ENCODE measurements around the gene GRPEL2.

GRCh38 chr5:149367249-149367971 is 22.1 kb downstream of the GRPEL2 start:
- TF ChIP-seq POLR2A (IDR thresholded peaks at IDR 0.05; ENCODE audit: borderline replicate concordance, extremely low read depth, insufficient read depth, insufficient read length) = no peak
- peak; percentile 93 to 97 (median 94) for TF ChIP-seq CTCF (IDR thresholded peaks at IDR 0.05 in 2 of 3, conservative IDR thresholded peaks at IDR 0.05 in 1 of 3; ENCODE audit: borderline replicate concordance in 1 of 3, insufficient read depth in 1 of 3, low read depth in 2 of 3, low read length in 2 of 3)
- no peak for TF ChIP-seq EGR1 (IDR thresholded peaks at IDR 0.05; ENCODE audit: low read depth)
- no peak for TF ChIP-seq EZH2phosphoT487 (IDR thresholded peaks at IDR 0.05; ENCODE audit: borderline replicate concordance)
